Trophoblast cell (in vitro differentiated cells and primary cell): ENCODE measurements around the gene CEMIP.
"Not testable (repeated sequence)": the region's sequence is repeated elsewhere in the genome, so short reads cannot be mapped to it uniquely, and the experiment has no call there.

Experiments used
- DNase-seq, 2 donors: peaks; one replicate each; pipeline ENCODE4 v3.0.0-alpha.2; 2016
- H2AFZ ChIP-seq: 2 replicates; pipeline ENCODE4 v1.6.1; 2013; ENCODE audit warnings: low read length, moderate library complexity, mild to moderate bottlenecking; ENCODE audit not compliant: insufficient read depth, poor library complexity
- H2AK5ac ChIP-seq: 2 replicates; pipeline ENCODE4 v1.6.1; 2013; ENCODE audit warnings: mild to moderate bottlenecking, low read length
- H2BK120ac ChIP-seq: 2 replicates; pipeline ENCODE4 v1.6.1; 2013; ENCODE audit warnings: low read length, mild to moderate bottlenecking, moderate library complexity; ENCODE audit not compliant: insufficient read depth, poor library complexity
- H2BK12ac ChIP-seq: 2 replicates; pipeline ENCODE4 v1.6.1; 2013; ENCODE audit warnings: mild to moderate bottlenecking, low read length, moderate library complexity
- H2BK5ac ChIP-seq: 2 replicates; pipeline ENCODE4 v1.6.1; 2013; ENCODE audit warnings: low read length, low read depth, moderate library complexity, mild to moderate bottlenecking; ENCODE audit not compliant: poor library complexity
- H3K14ac ChIP-seq: 2 replicates; pipeline ENCODE4 v1.6.1; 2013; ENCODE audit warnings: mild to moderate bottlenecking, low read length
- H3K18ac ChIP-seq: 2 replicates; pipeline ENCODE4 v1.6.1; 2013; ENCODE audit warnings: mild to moderate bottlenecking, low read length
- H3K23ac ChIP-seq: 2 replicates; pipeline ENCODE4 v1.6.1; 2013; ENCODE audit warnings: low read length
- H3K27ac ChIP-seq: 2 replicates; pipeline ENCODE4 v1.5.1; 2013; ENCODE audit warnings: low read depth, mild to moderate bottlenecking, inconsistent platforms, low read length, moderate library complexity
- H3K27me3 ChIP-seq: 2 replicates; pipeline ENCODE4 v1.6.1; 2013; ENCODE audit warnings: inconsistent platforms, mild to moderate bottlenecking, low read length, moderate library complexity; ENCODE audit not compliant: insufficient read depth
- H3K36me3 ChIP-seq, 2 experiments: 1 replicate in 1 of 2; 2 replicates in 1 of 2; pipeline ENCODE4 v1.6.1; 2013; ENCODE audit warnings: low read length in 2 of 2, mild to moderate bottlenecking in 2 of 2, moderate library complexity in 1 of 2; ENCODE audit not compliant: insufficient read depth in 2 of 2, control insufficient read depth in 1 of 2
- H3K4ac ChIP-seq: 2 replicates; pipeline ENCODE4 v1.6.1; 2013; ENCODE audit warnings: low read depth, mild to moderate bottlenecking, low read length, moderate library complexity
- H3K4me1 ChIP-seq, 2 experiments: 1 replicate in 1 of 2; 2 replicates in 1 of 2; pipeline ENCODE4 v1.6.1; 2013; ENCODE audit warnings: low read length in 2 of 2, mild to moderate bottlenecking in 2 of 2, moderate library complexity in 1 of 2; ENCODE audit not compliant: insufficient read depth in 2 of 2, control insufficient read depth in 1 of 2
- H3K4me2 ChIP-seq: 2 replicates; pipeline ENCODE4 v1.6.1; 2013; ENCODE audit warnings: inconsistent platforms, mild to moderate bottlenecking, low read length, moderate library complexity
- H3K4me3 ChIP-seq: 2 replicates; pipeline ENCODE4 v1.5.1; 2013; ENCODE audit warnings: mild to moderate bottlenecking, low read depth, low read length, inconsistent platforms
- H3K79me1 ChIP-seq: one replicate; pipeline ENCODE4 v1.6.1; 2013; ENCODE audit warnings: low read length
- H3K79me2 ChIP-seq: 2 replicates; pipeline ENCODE4 v1.6.1; 2013; ENCODE audit warnings: low read length, mild to moderate bottlenecking; ENCODE audit not compliant: control insufficient read depth, insufficient read depth, poor library complexity
- H3K9ac ChIP-seq: 2 replicates; pipeline ENCODE4 v1.6.1; 2013; ENCODE audit warnings: mild to moderate bottlenecking, low read length
- H3K9me3 ChIP-seq: 2 replicates; pipeline ENCODE4 v1.6.1; 2013; ENCODE audit warnings: low read depth, mild to moderate bottlenecking, control low read depth, inconsistent platforms, low read length; ENCODE audit not compliant: insufficient read depth
- H4K12ac ChIP-seq: 2 replicates; pipeline ENCODE4 v1.6.1; 2013; ENCODE audit warnings: low read depth, mild to moderate bottlenecking, low read length, moderate library complexity
- H4K8ac ChIP-seq: 2 replicates; pipeline ENCODE4 v1.6.1; 2013; ENCODE audit warnings: low read depth, mild to moderate bottlenecking, low read length, moderate library complexity
- H4K91ac ChIP-seq: one replicate; pipeline ENCODE4 v1.6.1; 2013; ENCODE audit warnings: low read depth, mild to moderate bottlenecking, low read length, moderate library complexity
- WGBS: extraction: QIAGEN DNeasy Blood & Tissue Kit; methylation state at CpG from one replicate; pipeline ENCODE4 v1.1.7; 2013; ENCODE audit warnings: missing lambda C conversion rate; ENCODE audit not compliant: insufficient read length, insufficient coverage; ENCODE audit errors: extremely low coverage; 5-methylcytosine and 5-hydroxymethylcytosine counted together

Gene CEMIP

DNA sequence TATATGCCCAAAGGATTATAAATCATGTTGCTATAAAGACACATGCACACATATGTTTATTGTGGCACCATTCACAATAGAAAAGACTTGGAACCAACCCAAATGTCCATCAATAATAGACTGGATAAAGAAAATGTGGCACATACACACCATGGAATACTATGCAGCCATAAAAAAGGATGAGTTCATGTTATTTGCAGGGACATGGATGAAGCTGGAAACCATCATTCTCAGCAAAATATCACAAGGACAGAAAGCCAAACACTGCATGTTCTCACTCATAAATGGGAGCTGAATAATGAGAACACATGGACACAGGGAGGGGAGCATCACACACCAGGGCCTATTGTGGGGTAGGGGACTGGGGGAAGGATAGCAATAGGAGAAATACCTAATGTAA is 186.3 kb downstream of the CEMIP start:
- H3K4ac ChIP-seq, H3K14ac ChIP-seq, H2BK5ac ChIP-seq, H2AK5ac ChIP-seq, H3K27me3 ChIP-seq, DNase-seq, H4K91ac ChIP-seq, H3K9me3 ChIP-seq, H4K12ac ChIP-seq, H3K9ac ChIP-seq, H3K23ac ChIP-seq, H2AFZ ChIP-seq, H3K36me3 ChIP-seq, H3K79me1 ChIP-seq, H3K79me2 ChIP-seq, H3K27ac ChIP-seq, H3K18ac ChIP-seq, H2BK12ac ChIP-seq, H3K4me2 ChIP-seq, H2BK120ac ChIP-seq, H4K8ac ChIP-seq, H3K4me3 ChIP-seq: not testable (repeated sequence)
- peaks cover 12 to 16% of the 10 kb centered on the region in 2 experiments for H3K4me1 ChIP-seq

DNA sequence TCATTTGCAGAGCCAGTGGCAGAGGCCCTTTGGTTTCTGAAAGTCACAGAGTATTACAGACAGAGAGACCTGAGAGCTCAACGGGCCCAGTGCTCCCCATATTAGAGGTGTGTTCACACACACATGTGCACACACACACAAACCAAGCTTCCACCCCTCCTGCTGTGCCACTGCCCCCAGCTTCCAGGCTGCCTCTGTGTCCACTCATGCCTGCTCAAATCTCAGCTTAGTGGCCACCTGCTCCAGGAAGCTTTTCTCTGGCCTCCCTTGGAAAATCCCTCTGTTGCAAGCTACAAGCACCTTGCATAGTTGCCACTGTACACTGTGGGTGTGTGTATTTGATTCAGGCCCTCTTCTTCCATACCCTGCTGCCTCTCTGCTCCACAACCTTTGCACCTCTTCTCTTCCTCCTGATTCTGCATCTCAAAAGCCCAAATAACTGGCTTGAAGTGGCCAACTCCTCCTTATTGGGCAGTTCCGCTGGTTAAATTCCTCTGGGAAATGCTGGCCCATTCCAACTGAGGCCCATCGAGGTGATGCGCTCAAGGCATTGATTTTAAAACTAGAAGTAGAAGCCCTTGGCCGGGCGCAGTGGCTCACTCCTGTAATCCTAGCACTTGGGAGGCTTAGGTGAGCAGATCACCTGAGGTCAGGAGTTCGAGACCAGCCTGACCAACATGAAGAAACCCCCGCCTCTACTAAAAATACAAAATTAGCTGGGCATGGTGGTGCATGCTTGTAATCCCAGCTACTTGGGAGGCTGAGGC is 187.4 kb downstream of the CEMIP start:
- no peak overlapping the region for H3K14ac ChIP-seq
- peak overlapping the region; percentile 50 for H4K91ac ChIP-seq
- H2BK120ac ChIP-seq: peak overlapping the region; percentile 10
- H2BK12ac ChIP-seq: peak overlapping the region; percentile 19
- H3K27me3 ChIP-seq: no peaks in the 10 kb centered on the region
- H2BK5ac ChIP-seq: no peak overlapping the region
- WGBS: no CpG with 5 or more reads among the region's 8 CpGs
- no peaks in the 10 kb centered on the region for H3K9me3 ChIP-seq
- H4K8ac ChIP-seq: no peak overlapping the region
- no peak overlapping the region for H2AFZ ChIP-seq
- H3K79me2 ChIP-seq: no peaks in the 10 kb centered on the region
- H3K4me3 ChIP-seq: no peak overlapping the region
- no peak overlapping the region for H3K9ac ChIP-seq
- H3K23ac ChIP-seq: no peak overlapping the region
- peaks cover 9% of the 10 kb centered on the region for H3K79me1 ChIP-seq
- peak overlapping the region; percentile 29 for H3K18ac ChIP-seq
- peaks cover 2 to 6% of the 10 kb centered on the region in 2 experiments for H3K36me3 ChIP-seq
- no peak for DNase-seq
- H3K4ac ChIP-seq: no peak overlapping the region
- no peak overlapping the region for H3K4me2 ChIP-seq
- H3K27ac ChIP-seq: peak overlapping the region; percentile 4
- no peak overlapping the region for H4K12ac ChIP-seq
- H3K4me1 ChIP-seq: peaks cover 16 to 21% of the 10 kb centered on the region in 2 experiments
- H2AK5ac ChIP-seq: peak overlapping the region; percentile 45

DNA sequence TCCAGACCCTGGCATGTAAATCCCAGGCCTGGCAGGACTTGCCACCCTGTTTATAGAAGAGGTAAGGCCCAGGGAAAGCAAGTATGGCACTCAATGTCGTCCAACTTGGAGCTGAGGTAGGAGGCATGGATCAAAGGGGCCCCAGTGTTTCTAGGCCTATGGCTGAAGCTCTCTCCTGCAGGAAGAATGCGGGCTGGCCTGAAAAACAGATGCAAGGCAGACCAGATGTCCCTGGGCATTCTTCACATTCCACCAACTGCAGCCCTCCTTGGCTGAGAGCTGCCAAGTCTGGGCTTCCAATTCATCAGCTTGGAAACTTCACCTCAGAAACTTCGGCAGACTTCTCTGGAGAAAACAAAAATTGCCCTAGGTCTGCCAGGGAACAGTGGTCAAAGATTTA is 188.3 kb downstream of the CEMIP start:
- no CpG with 5 or more reads among the region's 3 CpGs for WGBS

DNA sequence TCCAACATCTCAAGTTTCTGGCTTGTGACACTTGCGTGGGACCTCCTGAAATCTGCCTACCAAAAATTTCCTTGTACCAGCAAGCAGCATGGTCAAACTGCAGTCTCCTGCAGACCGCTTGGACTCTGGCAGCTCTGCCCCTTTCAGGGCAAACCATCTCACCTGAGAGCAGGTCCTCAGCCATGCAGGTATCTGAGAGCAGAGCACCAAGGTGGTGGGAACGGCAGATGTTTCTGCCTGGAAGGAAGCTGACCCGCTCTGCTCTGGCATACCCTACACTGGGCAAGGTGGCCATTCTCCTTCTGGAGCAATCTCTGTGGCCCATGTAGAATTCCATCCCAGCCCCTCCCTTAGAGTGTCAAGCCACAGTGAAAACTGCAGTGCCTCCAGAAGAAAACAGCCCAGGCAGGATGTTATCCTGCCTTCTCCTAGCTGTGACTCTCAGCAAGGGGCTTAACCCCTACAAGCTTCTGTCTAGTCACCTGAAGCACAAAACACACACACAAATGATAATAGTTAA is 188.9 kb downstream of the CEMIP start:
- no peak overlapping the region for H3K4me3 ChIP-seq
- H3K4ac ChIP-seq: no peak overlapping the region
- no peak overlapping the region for H4K12ac ChIP-seq
- H3K36me3 ChIP-seq: peaks cover 2 to 8% of the 10 kb centered on the region in 2 experiments
- H3K9me3 ChIP-seq: no peaks in the 10 kb centered on the region
- no peaks in the 10 kb centered on the region for H3K27me3 ChIP-seq
- H2BK12ac ChIP-seq: peak overlapping the region; percentile 46
- H2BK120ac ChIP-seq: peak overlapping the region; percentile 75
- H4K8ac ChIP-seq: peak overlapping the region; percentile 25
- H2AK5ac ChIP-seq: peak overlapping the region; percentile 3
- peak overlapping the region; percentile 85 for H3K27ac ChIP-seq
- peak overlapping the region; percentile 32 for H3K4me2 ChIP-seq
- peak overlapping the region; percentile 32 for H2BK5ac ChIP-seq
- no peak overlapping the region for H2AFZ ChIP-seq
- WGBS: no CpG with 5 or more reads among the region's 4 CpGs
- no peak for DNase-seq
- peaks cover 9% of the 10 kb centered on the region for H3K79me1 ChIP-seq
- H4K91ac ChIP-seq: peak overlapping the region; percentile 58
- H3K9ac ChIP-seq: no peak overlapping the region
- H3K4me1 ChIP-seq: peaks cover 16 to 21% of the 10 kb centered on the region in 2 experiments
- H3K14ac ChIP-seq: peak overlapping the region; percentile 35
- peak overlapping the region; percentile 28 for H3K18ac ChIP-seq
- H3K23ac ChIP-seq: no peak overlapping the region
- H3K79me2 ChIP-seq: no peaks in the 10 kb centered on the region

More for the DNA sequence above, 188.3 kb downstream of the CEMIP start:
- no peak overlapping the region for H3K14ac ChIP-seq
- H3K27ac ChIP-seq: peak overlapping the region; percentile 85
- H4K8ac ChIP-seq: no peak overlapping the region
- H3K79me1 ChIP-seq: peaks cover 9% of the 10 kb centered on the region
- H3K4ac ChIP-seq: no peak overlapping the region
- no peak overlapping the region for H2BK12ac ChIP-seq
- H2AK5ac ChIP-seq: no peak overlapping the region
- no peaks in the 10 kb centered on the region for H3K27me3 ChIP-seq
- no peak overlapping the region for H4K91ac ChIP-seq
- H3K23ac ChIP-seq: no peak overlapping the region
- no peak overlapping the region for H4K12ac ChIP-seq
- no peak overlapping the region for H3K9ac ChIP-seq
- no peak overlapping the region for H2BK5ac ChIP-seq
- H3K4me2 ChIP-seq: peak overlapping the region; percentile 38
- DNase-seq: peak; percentile 80 to 88
- H3K79me2 ChIP-seq: no peaks in the 10 kb centered on the region
- no peak overlapping the region for H3K18ac ChIP-seq
- no peaks in the 10 kb centered on the region for H3K9me3 ChIP-seq
- H2AFZ ChIP-seq: no peak overlapping the region
- H3K4me3 ChIP-seq: no peak overlapping the region
- peaks cover 2 to 8% of the 10 kb centered on the region in 2 experiments for H3K36me3 ChIP-seq
- peaks cover 16 to 21% of the 10 kb centered on the region in 2 experiments for H3K4me1 ChIP-seq
- H2BK120ac ChIP-seq: no peak overlapping the region
